SH-SY5Y (cell line): ENCODE results near the gene GPATCH8.

ENCODE experiments used
- GATA2 ChIP-seq: IDR thresholded peaks from 2 replicates; pipeline ENCODE4 v1.6.1; 2011; ENCODE audit warnings: mild to moderate bottlenecking, low read depth, low read length
- GATA3 ChIP-seq: IDR thresholded peaks from 2 replicates; pipeline ENCODE4 v1.6.1; 2011; ENCODE audit warnings: low read depth, mild to moderate bottlenecking, low read length, moderate library complexity

DNA sequence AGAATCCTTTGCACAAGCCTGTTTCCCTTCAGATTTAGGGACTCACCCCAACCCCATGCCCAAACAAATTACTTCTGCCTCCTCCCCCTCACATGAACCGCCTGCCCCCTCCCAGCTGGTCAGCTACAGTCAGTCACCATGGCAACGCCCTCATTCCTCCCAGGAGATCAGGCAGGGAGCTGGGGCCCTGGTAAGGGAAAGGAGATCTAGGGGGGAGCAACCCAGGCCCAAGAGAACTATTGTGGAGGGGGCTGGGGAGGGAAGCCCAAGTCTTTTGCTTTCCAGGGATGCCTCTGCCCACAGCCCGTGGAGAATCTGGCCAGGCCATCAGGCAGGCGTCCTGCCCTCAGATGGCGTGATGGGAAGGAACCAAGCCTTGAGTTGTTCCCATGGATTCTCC lies 142.4 kb downstream of the GPATCH8 start:
- TF ChIP-seq GATA2 (no peak), GATA3 (no peak)
